ENCODE data around the gene GPR132.

GRCh38 chr14:105049753-105050550 lies 15.3 kb downstream of the GPR132 start:
- TF ChIP-seq CTCF (conservative IDR thresholded peaks at IDR 0.05; ENCODE audit: low read length) (no peak), EZH2phosphoT487 (IDR thresholded peaks at IDR 0.05; ENCODE audit: borderline replicate concordance) (no peak)
